ENCODE measurements around the gene DNLZ.
"Not testable (repeated sequence)": the region's sequence is repeated elsewhere in the genome, so short reads cannot be mapped to it uniquely, and the experiment has no call there.

Gene DNLZ

DNA sequence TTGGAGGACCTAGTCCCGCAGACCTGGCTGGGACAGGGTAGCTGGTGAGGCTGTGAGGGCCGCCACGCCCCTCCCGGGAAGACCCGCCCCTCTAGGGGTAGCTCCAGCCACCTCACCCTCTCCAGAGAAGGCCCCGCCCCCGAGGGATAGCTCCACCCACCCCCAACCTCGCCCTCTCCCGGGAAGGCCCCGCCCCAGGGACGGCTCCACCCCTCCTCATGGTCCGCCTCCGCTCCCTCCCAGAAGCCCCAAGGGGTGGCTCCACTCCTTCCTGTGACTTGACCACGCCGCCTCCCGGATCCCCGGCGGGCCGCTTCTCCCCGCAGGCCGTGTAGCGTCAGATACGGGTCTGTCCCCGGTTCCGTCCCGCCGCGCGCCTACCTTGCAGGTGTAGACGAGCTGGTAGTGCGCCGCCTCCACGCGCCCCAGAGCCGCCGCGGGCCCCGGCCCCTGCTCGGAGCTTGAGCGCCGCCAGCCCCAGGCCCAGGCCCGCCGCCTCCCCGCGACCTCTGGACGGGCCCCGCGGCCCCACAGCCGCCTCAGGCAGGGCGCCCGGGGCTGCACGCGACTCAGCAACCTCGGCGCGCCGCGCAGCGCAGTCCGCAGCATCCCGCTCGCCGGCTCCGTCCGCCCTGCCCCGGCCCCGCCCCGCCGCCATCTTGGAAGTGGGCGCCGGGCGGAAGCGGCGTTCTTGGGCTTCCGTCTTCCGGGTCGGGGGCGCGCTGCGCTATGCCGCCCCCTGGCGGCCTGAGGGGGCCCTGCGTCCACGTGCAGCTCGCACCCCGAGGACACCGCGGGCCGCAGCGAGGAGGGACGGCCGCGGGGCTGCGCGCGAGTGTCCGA, at the start of gene DNLZ:
TSS of gene DNLZ (minus strand) at position 639 of the 843 bp plus-strand sequence. CDS start at position 609, 30 bp downstream.
- peak; percentile 96 for DNase-seq

DNA sequence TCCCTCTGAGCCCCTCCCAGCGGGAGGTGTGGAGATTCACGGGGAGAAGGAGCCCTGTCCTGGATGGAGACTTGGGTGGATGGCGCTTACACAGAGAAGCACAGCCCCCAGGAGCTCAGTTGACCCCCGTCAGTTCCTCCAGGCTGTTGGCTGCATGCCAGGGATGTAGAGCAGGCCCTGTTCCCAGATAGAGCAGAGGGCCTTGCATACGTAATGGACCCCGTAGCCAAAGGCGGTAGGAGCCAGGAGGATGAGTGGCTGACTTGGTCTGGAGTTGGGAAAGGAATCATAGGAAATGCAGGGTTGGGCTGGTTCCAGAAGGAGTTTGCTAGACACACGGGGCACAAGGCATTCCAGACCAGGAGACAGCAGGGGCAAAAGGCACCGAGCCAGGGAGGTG, 49.4 kb upstream of the DNLZ start:
- no peak for DNase-seq

GRCh38 chr9:136411378-136411777, 47.8 kb upstream of the DNLZ start:
- no peak for DNase-seq

DNA sequence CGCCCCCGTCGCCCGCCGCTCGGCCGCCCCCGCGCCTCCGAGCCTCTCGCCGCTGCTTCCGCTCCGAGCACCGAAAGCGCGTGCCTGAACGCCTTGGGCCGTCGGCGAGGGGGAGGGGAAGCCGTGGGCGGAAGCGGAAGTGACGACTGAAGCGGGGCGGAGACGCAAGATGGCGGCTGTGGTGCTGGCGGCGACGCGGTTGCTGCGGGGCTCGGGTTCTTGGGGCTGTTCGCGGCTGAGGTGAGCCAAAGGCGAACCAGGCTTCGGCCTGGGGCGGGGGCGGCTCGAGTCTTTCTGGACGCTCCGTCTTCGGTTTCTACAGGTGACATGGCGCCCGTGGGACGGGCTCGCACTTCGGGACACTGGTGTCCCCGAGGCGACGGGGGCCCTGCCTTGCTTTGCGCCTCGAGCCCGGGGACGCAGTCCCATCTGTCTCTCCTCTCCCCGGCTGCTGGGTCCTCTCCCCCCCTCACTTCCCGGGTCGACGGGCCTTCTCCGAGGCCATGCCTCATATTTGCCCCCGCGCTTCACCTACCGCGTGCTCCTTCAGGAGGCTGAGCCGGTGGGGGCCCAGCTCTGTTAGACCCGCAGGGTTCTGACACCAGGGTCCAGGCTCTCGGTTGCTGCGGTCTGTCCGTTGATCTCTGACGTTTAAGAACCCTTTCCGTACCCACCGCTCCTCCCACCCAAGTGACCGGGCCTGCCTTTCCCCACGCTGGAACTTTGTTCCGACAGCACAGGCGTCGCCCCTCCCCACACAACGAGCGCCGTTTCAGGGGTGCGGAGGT, 47.1 kb upstream of the DNLZ start, which contains the start of the genes ENTR1 and PMPCA:
TSS of gene ENTR1 (minus strand) at position 115 of the 788 bp plus-strand sequence. CDS start 217 bp downstream, outside the sequence.
TSS of gene PMPCA (plus strand) at position 159 of the 788 bp plus-strand sequence. CDS start at position 170, 11 bp downstream.
- peak; percentile 94 for DNase-seq

GRCh38 chr9:136409557-136410455, 46.3 kb upstream of the DNLZ start:
- no peak for DNase-seq

- DNase-seq = no peak
Observed at GRCh38 chr9:136407911-136408310, 44.4 kb upstream of the DNLZ start.

- DNase-seq = not testable (repeated sequence)
Observed at GRCh38 chr9:136407061-136407460, 43.5 kb upstream of the DNLZ start.

DNA sequence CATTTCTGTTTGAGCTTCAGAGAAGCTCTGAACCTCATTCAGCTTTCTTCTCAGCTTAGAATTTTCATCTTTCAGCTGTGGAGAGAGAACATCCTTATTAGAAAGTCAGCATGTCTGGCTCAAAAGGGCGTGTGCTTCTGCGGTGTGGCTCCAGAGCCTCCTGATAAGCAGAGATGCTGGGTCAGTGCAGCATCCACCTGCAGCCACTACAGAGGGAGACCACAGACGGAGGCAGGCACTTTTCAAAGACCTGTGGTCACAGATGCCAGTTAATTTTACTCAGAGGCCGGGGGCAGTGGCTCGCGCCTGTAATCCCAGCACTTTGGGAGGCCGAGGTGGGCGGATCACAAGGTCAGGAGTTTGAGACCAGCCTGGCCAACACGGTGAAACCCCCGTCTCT, 42.4 kb upstream of the DNLZ start:
- not testable (repeated sequence) for DNase-seq

DNA sequence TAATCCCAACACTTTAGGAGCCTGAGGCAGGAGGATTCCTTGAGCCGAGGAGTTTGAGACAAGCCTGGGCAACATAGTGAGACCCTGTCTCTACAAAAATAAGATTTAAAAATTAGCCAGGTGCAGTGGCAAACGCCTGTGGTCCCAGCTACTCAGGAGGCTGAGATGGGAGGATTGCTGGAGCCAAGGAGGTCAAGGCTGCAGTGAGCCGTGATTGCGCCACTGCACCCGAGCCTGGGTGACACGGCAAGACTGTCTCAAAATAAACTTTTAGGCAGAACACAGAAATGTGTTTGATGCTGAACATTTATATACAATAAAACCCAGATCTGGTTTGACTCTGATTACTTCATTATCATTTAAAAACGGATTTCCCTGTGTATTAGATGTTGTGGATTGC, 41.9 kb upstream of the DNLZ start:
- DNase-seq = no peak

GRCh38 chr9:136404801-136405136, 41.2 kb upstream of the DNLZ start:
- no peak for DNase-seq

GRCh38 chr9:136403915-136404800, 40.6 kb upstream of the DNLZ start:
- no peak for DNase-seq

- DNase-seq = no peak
Observed at GRCh38 chr9:136403538-136403914, 40.0 kb upstream of the DNLZ start.

DNA sequence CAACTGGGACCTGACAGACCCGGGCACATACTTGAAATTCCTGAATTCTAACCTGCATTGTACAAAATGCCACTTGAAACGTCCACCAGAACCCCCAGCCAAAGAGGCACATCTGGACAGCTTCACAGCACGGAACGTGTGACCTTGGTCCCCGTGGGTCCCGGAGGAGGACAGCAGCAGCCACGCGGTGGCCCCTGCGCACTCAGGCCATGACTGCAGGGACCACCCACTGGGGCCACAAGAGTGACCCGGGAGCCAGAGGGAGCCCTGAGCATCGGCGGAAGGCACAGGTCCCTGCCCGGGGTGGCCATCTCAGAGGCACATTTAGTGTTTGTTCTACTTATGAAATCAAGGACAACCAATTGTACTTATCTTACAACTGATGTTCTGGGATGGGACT, 38.5 kb upstream of the DNLZ start:
- no peak for DNase-seq

GRCh38 chr9:136401173-136401922, 37.8 kb upstream of the DNLZ start:
- no peak for DNase-seq

DNA sequence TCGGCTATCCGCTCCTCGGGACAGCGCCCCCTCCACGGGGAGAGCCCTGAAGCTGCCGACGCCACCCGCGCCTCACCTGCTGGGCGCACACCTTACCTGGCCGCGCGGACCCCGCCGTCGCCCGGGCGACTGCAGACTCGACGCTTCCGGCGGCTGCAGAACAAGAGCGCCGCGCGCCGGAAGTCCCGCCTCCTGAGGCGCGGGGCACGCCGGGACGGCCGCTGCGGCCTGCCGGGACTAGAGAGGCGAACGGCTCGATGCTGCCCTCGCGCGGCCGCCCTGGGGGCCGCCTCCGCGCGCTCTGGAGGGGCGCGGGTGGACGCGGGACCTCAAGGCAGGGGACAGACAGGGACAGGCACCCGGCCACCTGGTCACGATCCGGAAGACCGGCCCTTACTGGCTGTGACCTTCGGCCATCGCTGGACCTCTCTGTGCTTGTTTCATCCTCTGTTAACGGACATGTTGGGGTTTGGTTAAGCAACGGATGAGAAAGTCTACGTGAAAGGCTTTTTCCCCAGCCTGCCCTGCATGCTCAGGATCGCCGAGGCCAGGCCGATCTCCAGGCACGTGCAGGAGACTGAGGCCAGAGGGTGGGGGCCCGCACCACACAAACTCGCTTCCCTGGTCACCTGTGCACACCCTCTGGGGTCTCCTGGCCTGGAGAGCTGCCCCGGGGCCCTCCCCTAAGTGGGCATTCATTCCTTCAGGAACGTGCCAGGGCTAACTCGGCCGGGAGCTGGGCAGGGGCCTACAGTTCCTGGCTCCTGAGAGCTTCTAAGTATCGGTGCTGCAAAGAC, 36.7 kb upstream of the DNLZ start, which contains the start of gene SNAPC4:
TSS of gene SNAPC4 (minus strand) at position 133 of the 797 bp plus-strand sequence. CDS start 1,742 bp downstream, outside the sequence.
- peak; percentile 92 for DNase-seq

- no peak for DNase-seq
Observed at GRCh38 chr9:136399176-136400037, 35.9 kb upstream of the DNLZ start.

GRCh38 chr9:136398286-136398685, 34.7 kb upstream of the DNLZ start:
- no peak for DNase-seq

- no peak for DNase-seq
Observed at GRCh38 chr9:136397643-136398042, 34.1 kb upstream of the DNLZ start.

DNA sequence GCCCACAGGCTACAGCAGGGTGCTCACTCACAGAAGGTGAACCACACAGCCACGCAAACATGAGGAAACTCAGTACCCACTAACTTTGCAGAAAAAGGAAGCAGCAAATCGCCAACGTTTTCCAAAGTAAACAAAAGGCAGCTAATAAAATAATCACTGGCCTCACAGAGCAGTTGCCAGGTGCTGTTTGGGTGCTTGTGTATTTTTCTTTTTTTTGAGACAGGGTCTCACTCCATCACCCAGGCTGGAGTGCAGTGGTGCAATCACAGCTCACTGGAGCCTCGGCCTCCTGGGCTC, 32.6 kb upstream of the DNLZ start:
- no peak for DNase-seq
